Cardiac septum (tissue), 1 donor: ENCODE data around the gene ADARB2. TPM values are rescaled to one million over a fixed set of nuclear protein-coding genes. Genes with fewer than 3 reads are reported as not detected.

Source experiments
- DNase-seq: peaks from one replicate; pipeline ENCODE4 v3.0.0-alpha.2; 2020; ENCODE audit warnings: low spot score
- intact Hi-C: fragments of 100-400 bp; cut with DNase I; formaldehyde crosslinking; loops from one replicate; pipeline ENCODE4 v1.14.0; 2022
- total RNA-seq: library from RNA; stranded (reverse); fragmentation: NEBNext Ultra II Directional; extraction: Animal tissue kit (Norgen Biotek cat#: 25700); gene quantifications from one replicate; pipeline ENCODE4 v1.2.1, GENCODE V29; 2021
- donor health status: DM: no; HTN: no; CAD: no.

Gene ADARB2
- total RNA-seq, 1 donor from 2014 or later, result not detected

- no peak for DNase-seq
- intact Hi-C loops, result no loop called here
Measured at GRCh38 chr10:1204434-1205326, 532.6 kb downstream of the ADARB2 start.

- intact Hi-C loops, result no loop called here
- DNase-seq, result no peak
Measured at GRCh38 chr10:1203704-1204103, 533.6 kb downstream of the ADARB2 start.

- intact Hi-C loops, result no loop called here
- DNase-seq, result peak; percentile 66
Measured at GRCh38 chr10:1203216-1203615, 534.1 kb downstream of the ADARB2 start.

- peak; percentile 71 for DNase-seq
- intact Hi-C loops, result no loop called here
Measured at GRCh38 chr10:1202343-1202742, 535.0 kb downstream of the ADARB2 start.

GRCh38 chr10:1200866-1201807, 536.2 kb downstream of the ADARB2 start:
- intact Hi-C loops, result no loop called here
- peak; percentile 57 for DNase-seq

- intact Hi-C loops, result no loop called here
- DNase-seq, result peak; percentile 74
Measured at GRCh38 chr10:1199897-1200721, 537.2 kb downstream of the ADARB2 start.

- no peak for DNase-seq
Measured at GRCh38 chr10:1199345-1199673, 538.0 kb downstream of the ADARB2 start.

GRCh38 chr10:1198453-1199344, 538.6 kb downstream of the ADARB2 start:
- intact Hi-C loops, result no loop called here
- peak; percentile 47 for DNase-seq

More at GRCh38 chr10:1199345-1199673, 538.0 kb downstream of the ADARB2 start:
- intact Hi-C loops, result no loop called here

GRCh38 chr10:1197384-1197783, 539.9 kb downstream of the ADARB2 start:
- intact Hi-C loops, result no loop called here
- no peak for DNase-seq

- no peak for DNase-seq
- intact Hi-C loops, result no loop called here
Measured at GRCh38 chr10:1196656-1197055, 540.7 kb downstream of the ADARB2 start.

GRCh38 chr10:1195828-1196227, 541.5 kb downstream of the ADARB2 start:
- DNase-seq, result peak; percentile 54
- intact Hi-C loops, result no loop called here

- DNase-seq, result no peak
- intact Hi-C loops, result no loop called here
Measured at GRCh38 chr10:1194161-1194560, 543.2 kb downstream of the ADARB2 start.

- intact Hi-C loops, result no loop called here
- DNase-seq, result no peak
Measured at GRCh38 chr10:1193561-1193960, 543.8 kb downstream of the ADARB2 start.

- intact Hi-C loops, result no loop called here
Measured at GRCh38 chr10:1191752-1192151, 545.6 kb downstream of the ADARB2 start.

GRCh38 chr10:1190791-1191490, 546.4 kb downstream of the ADARB2 start:
- peak; percentile 70 for DNase-seq
- intact Hi-C loops, result no loop called here

More at GRCh38 chr10:1191752-1192151, 545.6 kb downstream of the ADARB2 start:
- DNase-seq, result no peak

- no peak for DNase-seq
- intact Hi-C loops, result no loop called here
Measured at GRCh38 chr10:1190052-1190395, 547.3 kb downstream of the ADARB2 start.

- no peak for DNase-seq
Measured at GRCh38 chr10:1189166-1190051, 547.9 kb downstream of the ADARB2 start.

More at GRCh38 chr10:1189166-1190051, 547.9 kb downstream of the ADARB2 start:
- intact Hi-C loops, result no loop called here
